ENCODE measurements around the gene CD59.

DNA sequence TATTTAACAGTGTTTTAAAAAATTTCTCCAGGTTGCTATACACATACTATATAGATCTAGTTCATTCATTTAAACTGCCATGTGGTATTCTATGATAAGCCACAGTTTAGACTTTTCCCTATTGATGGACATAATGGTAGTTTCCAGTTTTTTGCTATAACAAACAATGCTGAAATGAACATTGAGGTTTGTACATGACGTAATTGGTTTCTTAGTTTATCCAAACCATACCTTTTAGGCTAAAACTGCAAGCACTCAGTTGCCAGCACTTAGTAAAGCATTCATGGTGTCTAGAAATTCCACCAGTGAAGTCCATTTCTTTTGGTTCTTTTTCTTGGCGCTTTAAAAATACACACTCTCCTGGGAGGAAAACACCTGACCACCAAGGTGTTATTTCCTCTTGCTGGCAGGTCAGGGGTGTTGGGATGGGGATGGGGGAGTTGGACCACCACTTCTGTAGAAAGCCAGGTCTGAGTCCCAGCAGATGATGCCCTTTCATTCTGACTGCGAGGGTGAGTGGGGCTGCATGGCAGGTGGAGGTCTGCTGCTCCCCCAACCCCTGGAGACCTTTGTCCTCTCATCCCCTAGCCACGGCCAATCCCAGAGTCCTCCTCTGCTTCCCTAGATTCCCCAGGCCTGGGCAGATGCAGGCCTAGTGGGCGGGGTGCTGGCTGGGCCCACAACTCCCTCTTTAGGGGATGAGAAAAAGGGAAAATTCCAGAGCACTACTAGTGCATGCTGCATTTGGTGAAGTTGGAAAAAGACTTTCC, 76.7 kb downstream of the CD59 start:
- TF ChIP-seq TAF1 (IDR thresholded peaks at IDR 0.05; ENCODE audit: borderline replicate concordance, insufficient read depth, low read length) (no peak), POLR2AphosphoS5 (IDR thresholded peaks at IDR 0.05; ENCODE audit: low read depth, low read length) (no peak), SIN3A (IDR thresholded peaks at IDR 0.05; ENCODE audit: borderline replicate concordance, insufficient read depth, low read length) (no peak), REST (IDR thresholded peaks at IDR 0.05; ENCODE audit: insufficient read depth in 1 of 2, low read depth in 2 of 2, low read length in 2 of 2) (no peak)
